ENCODE measurements around the gene ABHD6. TPM values are rescaled to one million over a fixed set of nuclear protein-coding genes. Genes with fewer than 3 reads are reported as not detected.

The ABHD6 gene
- total RNA-seq, 1 experiment from 2014 or later, result 3.4 TPM

GRCh38 chr3:58210761-58211460 lies 26.7 kb upstream of the ABHD6 start, which contains the start of gene DNASE1L3:
Gene DNASE1L3, minus strand, starts transcription at chr3:58210972. Its CDS starts 66 bp downstream, at chr3:58210906.
- Mint-ChIP-seq H3K9me3 (ENCODE audit: unreplicated experiment) (no peaks in the 10 kb centered on the region), H3K36me3 (ENCODE audit: insufficient read depth, unreplicated experiment) (no peaks in the 10 kb centered on the region), H3K4me3 (ENCODE audit: unreplicated experiment) (no peak within 1 kb of the TSS), H3K27me3 (ENCODE audit: insufficient read depth, unreplicated experiment) (peaks cover 13% of the 10 kb centered on the region), H3K4me1 (ENCODE audit: insufficient read depth, unreplicated experiment) (peaks cover 15% of the 10 kb centered on the region), H3K27ac (ENCODE audit: low read depth, unreplicated experiment) (no peak within 1 kb of the TSS)
- POLR2A ChIA-PET, result no interaction called here
- intact Hi-C loops (cut with micrococcal nuclease), result no loop called here
- DNase-seq (ENCODE audit: unreplicated experiment), result no peak
- CTCF ChIA-PET, result no interaction called here
- BruUV-seq (replicated peaks), result no TSS peak
- TF ChIP-seq CTCF (IDR thresholded peaks at IDR 0.05; ENCODE audit: unreplicated experiment), result no peak

DNA sequence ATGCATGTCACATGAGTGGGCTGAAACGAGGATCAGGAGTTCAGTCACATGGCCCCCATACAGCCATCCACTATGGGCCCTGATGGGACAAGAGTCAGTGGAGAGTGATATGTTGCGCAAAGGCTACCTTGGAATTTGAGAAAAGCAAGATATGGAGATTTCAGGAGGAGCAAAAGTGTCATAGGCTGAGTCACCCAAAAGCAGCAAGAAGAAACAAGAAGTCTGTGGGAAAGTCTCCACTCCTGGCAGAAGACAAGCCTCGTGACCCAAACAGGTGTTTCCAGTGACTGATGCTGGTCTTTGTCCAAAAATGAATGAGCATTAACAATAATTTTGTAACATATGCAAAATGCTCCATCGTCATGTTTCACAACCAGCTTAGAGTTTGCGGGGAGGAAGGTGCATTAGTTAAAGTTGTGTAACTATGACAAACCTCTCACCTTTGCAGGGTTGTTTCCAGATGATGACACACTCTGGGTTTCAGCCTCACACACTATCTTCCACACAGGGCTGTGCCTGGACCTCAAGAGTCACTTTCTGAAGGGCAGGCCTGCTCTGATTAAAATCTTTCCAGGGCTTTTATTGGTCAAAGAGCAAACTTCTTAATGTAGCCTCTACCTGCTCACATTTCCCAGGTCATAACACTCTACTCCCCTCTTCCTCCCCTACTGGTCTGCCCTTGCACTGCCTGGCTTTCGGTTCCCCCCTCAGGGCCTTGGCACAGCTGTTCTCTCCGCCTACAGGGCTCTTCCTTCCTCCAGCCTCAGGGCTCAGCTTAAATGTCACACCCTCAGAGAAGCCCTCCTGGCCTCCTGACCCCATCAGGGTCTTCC lies 22.9 kb upstream of the ABHD6 start:
- peak; percentile 99 for DNase-seq (ENCODE audit: unreplicated experiment)
- no peak for TF ChIP-seq CTCF (IDR thresholded peaks at IDR 0.05; ENCODE audit: unreplicated experiment)
- H3K36me3 Mint-ChIP-seq (ENCODE audit: insufficient read depth, unreplicated experiment), result no peaks in the 10 kb centered on the region
- peaks cover 24% of the 10 kb centered on the region for H3K4me1 Mint-ChIP-seq (ENCODE audit: insufficient read depth, unreplicated experiment)
- no peak overlapping the region for H3K4me3 Mint-ChIP-seq (ENCODE audit: unreplicated experiment)
- H3K9me3 Mint-ChIP-seq (ENCODE audit: unreplicated experiment), result no peaks in the 10 kb centered on the region
- intact Hi-C loops (cut with micrococcal nuclease), result no loop called here
- BruUV-seq (replicated peaks), result no TSS peak
- peaks cover 9% of the 10 kb centered on the region for H3K27me3 Mint-ChIP-seq (ENCODE audit: insufficient read depth, unreplicated experiment)
- CTCF ChIA-PET, result interaction anchor here (0.6 to 8.5 kb wide), 11 partner anchors 11 to 1139 kb away, joined by 3 to 158 read pairs (median 3); no protein-coding TSS in a partner anchor
- POLR2A ChIA-PET, result interaction anchor here (0.7 to 3.4 kb wide), 16 partner anchors 9 to 459 kb away, joined by 3 to 23 read pairs (median 4); partner anchors contain the start of genes HTD2, RPP14 and SLMAP
- H3K27ac Mint-ChIP-seq (ENCODE audit: low read depth, unreplicated experiment), result peak overlapping the region; percentile 55

DNA sequence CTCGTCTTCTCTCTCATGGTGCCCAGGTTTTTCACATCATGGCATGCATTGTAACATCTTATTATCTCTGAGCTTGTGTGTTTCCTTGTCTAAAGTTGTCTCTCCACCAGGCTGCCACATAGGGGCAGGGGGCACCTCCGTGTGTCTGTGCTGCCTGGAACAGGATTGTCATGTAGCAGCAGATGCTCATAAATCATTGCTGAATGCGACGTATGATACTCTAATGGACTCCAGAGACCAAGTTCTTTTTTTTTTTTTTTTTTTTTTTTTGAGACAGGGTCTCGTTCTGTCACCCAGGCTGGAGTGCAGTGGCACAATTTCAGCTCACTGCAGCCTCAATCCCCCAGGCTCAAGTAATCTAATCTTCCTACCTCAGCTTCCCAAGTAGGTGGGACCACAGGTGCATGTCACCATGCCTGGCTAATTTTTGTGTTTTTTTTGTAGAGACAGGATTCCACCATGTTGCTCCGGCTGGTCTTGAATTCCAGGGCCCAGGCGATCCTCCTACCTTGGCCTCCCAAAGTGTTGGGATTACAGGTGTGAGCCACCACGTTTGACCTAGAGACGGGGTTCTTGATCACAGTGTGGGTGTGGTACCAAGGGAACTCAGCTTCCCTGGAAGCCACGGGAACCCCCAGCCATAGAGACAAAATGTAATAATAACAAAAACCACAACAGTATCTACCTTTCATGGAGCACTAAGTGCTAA lies 22.1 kb upstream of the ABHD6 start:
- no peak for TF ChIP-seq CTCF (IDR thresholded peaks at IDR 0.05; ENCODE audit: unreplicated experiment)
- intact Hi-C loops (cut with micrococcal nuclease), result no loop called here
- H3K27me3 Mint-ChIP-seq (ENCODE audit: insufficient read depth, unreplicated experiment), result peaks cover 1% of the 10 kb centered on the region
- H3K9me3 Mint-ChIP-seq (ENCODE audit: unreplicated experiment), result no peaks in the 10 kb centered on the region
- POLR2A ChIA-PET, result interaction anchor here (0.7 to 3.4 kb wide), 13 partner anchors 8 to 277 kb away, joined by 3 to 23 read pairs (median 7); partner anchors contain the start of genes HTD2 and RPP14
- CTCF ChIA-PET, result interaction anchor here (0.6 to 8.5 kb wide), 10 partner anchors 12 to 200 kb away, joined by 3 to 158 read pairs (median 3); no protein-coding TSS in a partner anchor
- H3K4me3 Mint-ChIP-seq (ENCODE audit: unreplicated experiment), result no peak overlapping the region
- no peaks in the 10 kb centered on the region for H3K36me3 Mint-ChIP-seq (ENCODE audit: insufficient read depth, unreplicated experiment)
- H3K27ac Mint-ChIP-seq (ENCODE audit: low read depth, unreplicated experiment), result peak overlapping the region; percentile 55
- BruUV-seq (replicated peaks), result no TSS peak
- DNase-seq (ENCODE audit: unreplicated experiment), result no peak
- peaks cover 24% of the 10 kb centered on the region for H3K4me1 Mint-ChIP-seq (ENCODE audit: insufficient read depth, unreplicated experiment)

Measured in MCF 10A (cell line).